ENCODE measurements around the gene RNGTT. TPM values are rescaled to one million over a fixed set of nuclear protein-coding genes. Genes with fewer than 3 reads are reported as not detected.
"Not testable (repeated sequence)": the region's sequence is repeated elsewhere in the genome, so short reads cannot be mapped to it uniquely, and the experiment has no call there.

RNGTT gene
- total RNA-seq, 6 experiments from 2014 or later: 16.0 to 17.4 (median 16.8) TPM

DNA sequence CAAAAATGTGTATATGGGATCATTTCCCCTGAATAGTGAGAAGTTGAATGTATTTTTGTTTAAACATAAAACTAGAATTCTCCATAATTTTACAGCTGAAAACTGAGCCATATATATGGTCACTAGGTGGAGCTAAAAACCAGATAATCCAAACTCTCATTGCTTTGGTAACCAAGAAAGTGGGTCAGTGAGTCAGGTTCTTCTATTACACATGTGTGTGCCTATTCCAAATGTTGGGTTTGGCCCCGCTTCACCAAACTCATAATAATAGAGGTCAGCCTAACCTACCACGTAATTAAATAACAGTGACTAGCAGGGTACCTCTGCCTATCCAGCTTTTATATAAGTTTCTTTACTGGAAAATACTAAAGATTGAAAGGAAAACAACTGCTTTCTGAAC lies 19.3 kb upstream of the RNGTT start:
- Mint-ChIP-seq H3K27me3 (ENCODE audit: insufficient read depth) (peaks cover 9% of the 10 kb centered on the region), H3K9me3 (no peaks in the 10 kb centered on the region), H3K4me1 (ENCODE audit: low read depth) (no peaks in the 10 kb centered on the region), H3K27ac (no peak overlapping the region), H3K4me3 (no peak overlapping the region), H3K36me3 (ENCODE audit: low read depth) (no peaks in the 10 kb centered on the region)
- DNase-seq: peak; percentile 74
- TF ChIP-seq, protein P1, sequence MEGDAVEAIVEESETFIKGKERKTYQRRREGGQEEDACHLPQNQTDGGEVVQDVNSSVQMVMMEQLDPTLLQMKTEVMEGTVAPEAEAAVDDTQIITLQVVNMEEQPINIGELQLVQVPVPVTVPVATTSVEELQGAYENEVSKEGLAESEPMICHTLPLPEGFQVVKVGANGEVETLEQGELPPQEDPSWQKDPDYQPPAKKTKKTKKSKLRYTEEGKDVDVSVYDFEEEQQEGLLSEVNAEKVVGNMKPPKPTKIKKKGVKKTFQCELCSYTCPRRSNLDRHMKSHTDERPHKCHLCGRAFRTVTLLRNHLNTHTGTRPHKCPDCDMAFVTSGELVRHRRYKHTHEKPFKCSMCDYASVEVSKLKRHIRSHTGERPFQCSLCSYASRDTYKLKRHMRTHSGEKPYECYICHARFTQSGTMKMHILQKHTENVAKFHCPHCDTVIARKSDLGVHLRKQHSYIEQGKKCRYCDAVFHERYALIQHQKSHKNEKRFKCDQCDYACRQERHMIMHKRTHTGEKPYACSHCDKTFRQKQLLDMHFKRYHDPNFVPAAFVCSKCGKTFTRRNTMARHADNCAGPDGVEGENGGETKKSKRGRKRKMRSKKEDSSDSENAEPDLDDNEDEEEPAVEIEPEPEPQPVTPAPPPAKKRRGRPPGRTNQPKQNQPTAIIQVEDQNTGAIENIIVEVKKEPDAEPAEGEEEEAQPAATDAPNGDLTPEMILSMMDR (IDR thresholded peaks at IDR 0.05): peak; percentile 86

GRCh38 chr6:88975369-88975768 lies 12.0 kb upstream of the RNGTT start:
- H3K27me3 Mint-ChIP-seq (ENCODE audit: insufficient read depth): peaks cover 28% of the 10 kb centered on the region
- H3K4me1 Mint-ChIP-seq (ENCODE audit: low read depth): no peaks in the 10 kb centered on the region
- no peak overlapping the region for H3K4me3 Mint-ChIP-seq

DNA sequence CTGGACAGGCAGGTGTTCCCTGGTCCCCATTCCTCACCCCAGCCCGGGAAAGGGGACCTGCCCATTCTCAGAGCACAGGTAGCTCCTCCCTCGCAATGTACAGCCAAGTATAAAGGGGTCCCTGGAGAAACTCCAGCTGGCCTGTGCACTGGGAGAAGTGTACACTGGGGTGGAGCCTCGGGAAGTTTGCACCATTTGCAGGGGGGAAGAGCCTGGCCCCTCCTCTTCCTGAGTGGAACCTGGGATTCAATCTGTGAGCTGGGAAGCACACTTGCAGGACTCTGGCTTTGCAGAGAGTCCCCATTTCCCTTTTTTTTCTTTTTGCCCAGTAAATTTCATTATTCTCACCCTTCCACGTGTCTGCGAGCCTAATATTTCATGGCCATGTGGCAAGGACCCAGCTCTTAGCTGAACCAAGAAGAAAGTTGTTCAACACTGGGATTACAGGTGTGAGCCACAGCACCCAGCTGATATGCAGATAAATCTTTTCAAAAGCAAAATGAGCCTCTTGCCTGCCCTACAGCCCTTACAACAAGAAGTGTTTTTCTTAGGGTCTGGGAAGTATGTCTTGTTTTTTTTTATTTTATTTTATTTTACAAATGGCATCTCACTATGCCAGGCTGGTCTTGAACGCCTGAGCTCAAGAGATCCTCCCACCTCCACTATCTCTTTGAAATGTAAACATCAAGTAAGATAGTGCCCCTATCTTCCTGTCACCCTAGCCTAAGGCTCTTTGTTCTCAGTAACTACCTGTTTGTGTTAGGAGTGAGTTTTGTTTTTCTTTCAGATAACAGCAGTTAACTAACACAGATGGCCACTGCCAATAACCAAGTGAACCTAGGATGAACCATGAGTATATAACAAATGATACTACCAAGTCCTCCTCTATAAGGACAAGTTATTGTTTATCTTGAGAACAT lies 9.3 kb upstream of the RNGTT start:
- Mint-ChIP-seq H3K27me3 (ENCODE audit: insufficient read depth) (peaks cover 25% of the 10 kb centered on the region), H3K9me3 (peaks cover 11% of the 10 kb centered on the region), H3K4me1 (ENCODE audit: low read depth) (no peaks in the 10 kb centered on the region), H3K36me3 (ENCODE audit: low read depth) (no peaks in the 10 kb centered on the region), H3K4me3 (no peak overlapping the region), H3K27ac (no peak overlapping the region)
- TF ChIP-seq, protein P1 (IDR thresholded peaks at IDR 0.05): no peak
- no peak for DNase-seq

More at GRCh38 chr6:88975369-88975768, 12.0 kb upstream of the RNGTT start:
- TF ChIP-seq, protein P1 (IDR thresholded peaks at IDR 0.05): peak; percentile 10; the same call in 1 of the 2 replicates
- Mint-ChIP-seq H3K9me3 (no peaks in the 10 kb centered on the region), H3K36me3 (ENCODE audit: low read depth) (no peaks in the 10 kb centered on the region), H3K27ac (no peak overlapping the region)
- DNase-seq: no peak

- peaks cover 25% of the 10 kb centered on the region for H3K27me3 Mint-ChIP-seq (ENCODE audit: insufficient read depth)
These were observed 6.9 kb upstream of the RNGTT start for GRCh38 chr6:88970301-88970700.

DNA sequence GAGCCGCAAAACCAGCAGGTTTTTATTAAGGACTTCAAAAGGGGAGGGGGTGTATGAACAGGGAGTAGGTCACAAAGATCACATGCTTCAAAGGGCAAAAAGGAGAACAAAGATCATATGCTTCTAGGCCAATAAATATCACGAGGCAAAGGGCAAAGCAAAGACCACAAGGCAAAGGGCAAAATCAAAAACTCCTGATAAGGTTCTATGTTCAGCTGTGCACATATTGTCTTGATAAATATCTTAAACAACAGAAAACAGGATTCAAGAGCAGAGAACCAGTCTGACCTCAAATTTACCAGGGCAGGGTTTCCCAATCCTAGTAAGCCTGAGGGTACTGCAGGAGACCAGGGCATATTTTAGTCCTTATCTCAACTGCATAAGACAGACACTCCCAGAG lies 5.8 kb upstream of the RNGTT start:
- H3K4me3 Mint-ChIP-seq; DNase-seq; H3K4me1 Mint-ChIP-seq (ENCODE audit: low read depth); H3K36me3 Mint-ChIP-seq (ENCODE audit: low read depth); H3K27ac Mint-ChIP-seq: not testable (repeated sequence)
- peaks cover 21% of the 10 kb centered on the region for H3K9me3 Mint-ChIP-seq
- peaks cover 20% of the 10 kb centered on the region for H3K27me3 Mint-ChIP-seq (ENCODE audit: insufficient read depth)

More at GRCh38 chr6:88970301-88970700, 6.9 kb upstream of the RNGTT start:
- H3K4me3 Mint-ChIP-seq: no peak overlapping the region
- no peak overlapping the region for H3K27ac Mint-ChIP-seq
- H3K4me1 Mint-ChIP-seq (ENCODE audit: low read depth): no peaks in the 10 kb centered on the region
- TF ChIP-seq, protein P1 (IDR thresholded peaks at IDR 0.05): no peak
- DNase-seq: no peak
- peaks cover 21% of the 10 kb centered on the region for H3K9me3 Mint-ChIP-seq
- H3K36me3 Mint-ChIP-seq (ENCODE audit: low read depth): no peaks in the 10 kb centered on the region

GRCh38 chr6:88967891-88968290 lies 4.5 kb upstream of the RNGTT start:
- TF ChIP-seq, protein P1 (IDR thresholded peaks at IDR 0.05): no peak
- Mint-ChIP-seq H3K36me3 (ENCODE audit: low read depth) (peaks cover 4% of the 10 kb centered on the region), H3K27me3 (ENCODE audit: insufficient read depth) (peaks cover 13% of the 10 kb centered on the region), H3K4me1 (ENCODE audit: low read depth) (peaks cover 16% of the 10 kb centered on the region), H3K4me3 (no peak overlapping the region), H3K27ac (no peak overlapping the region), H3K9me3 (peaks cover 21% of the 10 kb centered on the region)
- DNase-seq: no peak

Data from HFFc6 (cell line).